ENCODE measurements around the gene EPB41L1.

EPB41L1 gene

DNA sequence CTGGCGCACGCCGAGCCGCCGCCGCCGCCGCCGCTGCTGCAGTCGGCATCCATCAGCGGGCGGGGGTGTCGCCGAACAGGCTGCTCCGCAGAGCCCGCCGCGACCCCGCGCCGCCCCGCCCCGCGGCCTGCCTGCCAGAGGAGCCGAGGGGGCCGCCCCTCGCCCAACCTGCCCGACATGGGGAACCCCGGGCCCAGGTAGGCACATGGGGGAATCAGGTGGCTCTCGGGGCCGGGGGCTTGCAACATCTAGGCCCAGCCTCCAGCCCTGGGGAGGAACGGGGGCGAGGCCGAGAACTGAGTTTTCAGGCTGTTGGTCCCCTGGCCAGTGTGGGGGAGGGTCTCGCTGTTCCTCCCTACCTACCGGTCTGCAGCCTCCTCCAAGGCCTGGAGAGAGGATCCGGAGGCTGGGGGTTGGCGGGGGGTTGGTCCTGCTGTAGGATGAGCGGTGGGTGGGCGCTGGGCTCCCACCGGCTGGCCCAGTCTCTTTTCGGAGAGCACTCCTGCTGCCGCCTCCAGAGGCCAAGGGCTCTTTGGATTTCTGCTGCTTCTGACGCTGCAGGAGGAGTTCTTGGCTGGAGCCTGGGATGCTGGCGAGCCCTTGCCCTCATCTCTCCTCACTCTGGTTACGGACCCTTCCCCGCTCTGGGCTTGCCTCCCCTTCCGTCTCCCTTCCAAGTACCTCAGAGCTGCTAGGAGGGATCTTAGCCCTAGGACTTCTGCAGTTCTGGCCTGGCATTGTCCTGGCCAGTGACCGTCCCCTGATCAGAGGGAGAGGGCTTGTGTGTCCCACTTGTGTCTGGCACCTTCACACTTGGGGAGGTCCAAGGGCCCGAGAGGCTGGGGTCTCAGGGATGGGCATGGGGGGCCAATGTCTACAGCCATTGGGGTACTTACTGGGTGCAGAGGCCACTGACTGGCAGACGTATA lies at the start of gene EPB41L1:
TSS of gene EPB41L1 (plus strand) at position 41 of the 929 bp plus-strand sequence. CDS start 19,038 bp downstream, outside the sequence.
- no peak for DNase-seq
- in situ Hi-C loops (cut with HindIII; ENCODE audit: low pct_ligation_motif_present, low pct_unique_long_range_greater_than_20kb, low sequenced_read_pairs): no loop called here

DNA sequence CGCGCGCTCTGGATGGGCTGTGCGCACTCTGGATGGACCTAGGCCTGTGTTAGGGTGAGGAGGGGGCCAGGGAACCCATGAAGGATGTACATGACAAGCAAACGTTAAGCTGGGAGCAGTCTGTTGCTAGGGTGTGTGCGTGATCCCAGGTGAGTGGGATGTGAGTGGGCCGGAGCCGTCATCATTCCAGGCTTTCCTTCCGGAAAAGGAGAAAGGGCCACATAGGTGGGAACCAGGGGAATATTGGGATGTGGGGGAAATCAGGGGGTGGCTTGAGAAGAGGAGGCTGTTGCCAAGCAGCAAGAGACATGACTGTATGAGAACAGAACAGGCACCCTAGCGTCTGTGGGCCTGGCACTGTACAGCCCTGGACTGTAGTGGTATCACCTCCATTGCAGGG lies 49.7 kb upstream of the EPB41L1 start:
- no peak for DNase-seq
- in situ Hi-C loops (cut with HindIII; ENCODE audit: low pct_ligation_motif_present, low pct_unique_long_range_greater_than_20kb, low sequenced_read_pairs): no loop called here

DNA sequence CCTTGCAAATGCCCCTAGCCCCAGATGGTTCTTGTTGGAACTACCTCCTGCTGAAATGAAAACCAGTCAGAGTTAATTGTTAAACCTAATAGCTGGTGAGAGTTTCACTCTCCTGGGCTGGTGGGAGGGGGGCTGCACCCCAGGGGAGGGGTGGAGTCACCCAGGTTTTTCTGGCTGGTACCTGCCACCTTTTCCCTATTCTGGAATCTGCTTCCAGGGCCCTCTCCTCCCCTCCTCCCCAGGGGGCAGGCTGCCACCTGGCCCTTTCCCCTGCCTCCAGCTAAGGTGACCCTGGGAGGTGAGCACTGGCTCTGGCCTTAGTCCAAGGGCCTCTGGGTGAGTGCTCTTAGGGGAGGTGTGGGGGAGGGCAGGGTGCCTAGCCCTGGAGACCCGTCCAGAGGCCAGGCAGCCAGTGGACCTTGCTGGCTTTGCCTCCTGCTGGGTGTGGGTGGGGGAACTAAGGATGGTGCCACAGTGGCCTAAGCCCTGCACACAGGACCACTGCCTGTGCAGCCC lies 48.8 kb upstream of the EPB41L1 start:
- peak; percentile 68 for DNase-seq
- in situ Hi-C loops (cut with HindIII; ENCODE audit: low pct_ligation_motif_present, low pct_unique_long_range_greater_than_20kb, low sequenced_read_pairs): no loop called here

DNA sequence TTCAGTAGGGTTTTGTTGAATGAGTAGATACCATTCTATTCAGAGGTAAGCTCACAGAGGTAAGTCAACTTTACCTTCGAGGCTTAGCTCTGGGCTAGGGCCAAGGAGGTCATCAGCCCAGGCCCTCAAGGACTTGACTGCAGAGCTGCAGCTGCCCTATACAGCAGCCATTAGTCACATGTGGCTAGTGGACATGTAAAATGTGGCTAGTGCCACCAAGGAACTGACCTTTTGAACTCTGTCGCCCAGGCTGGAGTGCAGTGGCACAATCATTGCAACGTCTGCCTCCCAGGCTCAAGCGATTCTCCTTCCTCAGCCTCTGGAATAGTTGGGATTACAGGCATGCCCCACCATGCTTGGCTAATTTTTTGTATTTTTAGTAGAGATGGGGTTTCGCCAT lies 47.9 kb upstream of the EPB41L1 start:
- in situ Hi-C loops (cut with HindIII; ENCODE audit: low pct_ligation_motif_present, low pct_unique_long_range_greater_than_20kb, low sequenced_read_pairs): no loop called here
- DNase-seq: no peak

DNA sequence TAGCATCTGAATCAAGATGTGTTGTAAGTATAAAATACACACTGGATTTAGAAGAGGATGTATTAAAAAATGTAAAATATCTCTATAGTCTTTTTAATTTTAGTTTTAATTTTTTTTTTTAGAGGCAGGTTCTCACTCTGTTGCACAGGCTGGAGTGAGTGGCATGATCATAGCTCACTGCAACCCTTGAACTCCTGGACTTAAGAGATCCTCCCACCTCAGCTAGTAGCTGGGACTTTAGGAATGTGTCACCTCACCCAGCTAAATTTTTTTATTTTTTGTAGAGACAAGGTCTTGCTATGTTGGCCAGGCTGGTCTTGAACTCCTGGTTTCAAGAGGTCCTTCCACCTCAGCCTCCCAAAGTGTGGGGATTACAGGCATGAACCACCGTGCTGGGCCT lies 46.7 kb upstream of the EPB41L1 start:
- no peak for DNase-seq
- in situ Hi-C loops (cut with HindIII; ENCODE audit: low pct_ligation_motif_present, low pct_unique_long_range_greater_than_20kb, low sequenced_read_pairs): no loop called here

DNA sequence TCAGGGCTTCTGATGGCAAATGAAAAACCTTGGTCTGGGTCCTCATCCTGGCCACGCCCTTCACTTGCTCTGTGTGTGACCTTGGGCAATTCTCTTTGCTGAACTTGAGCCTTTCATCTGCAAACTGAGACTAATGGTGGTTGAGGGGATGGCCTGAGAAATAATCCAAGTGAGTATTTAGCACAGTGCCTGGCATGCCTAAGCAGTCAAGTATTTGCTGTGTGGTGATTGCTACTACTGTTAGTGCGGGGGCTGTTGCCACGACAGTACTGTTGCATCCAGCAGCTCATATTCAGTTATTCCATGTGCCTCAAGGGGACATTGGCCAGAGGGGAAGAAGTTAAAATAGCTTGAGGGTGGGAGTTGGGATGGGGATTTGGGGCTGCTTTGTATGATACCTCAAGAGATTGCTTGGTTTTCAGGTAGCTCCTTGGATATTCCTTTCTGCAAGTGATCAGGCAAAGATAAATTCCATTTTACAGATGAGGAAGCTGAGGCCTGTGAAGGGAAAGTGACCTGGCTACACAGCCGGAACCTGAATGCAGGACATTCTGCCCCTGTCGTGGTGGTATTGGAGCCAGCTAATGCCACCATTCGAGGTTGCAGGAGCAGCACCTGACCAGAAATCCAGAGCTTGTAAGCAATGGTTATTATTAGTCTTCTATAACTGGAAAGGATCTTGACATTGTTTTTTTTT lies 45.1 kb upstream of the EPB41L1 start:
- DNase-seq: no peak
- in situ Hi-C loops (cut with HindIII; ENCODE audit: low pct_ligation_motif_present, low pct_unique_long_range_greater_than_20kb, low sequenced_read_pairs): no loop called here

DNA sequence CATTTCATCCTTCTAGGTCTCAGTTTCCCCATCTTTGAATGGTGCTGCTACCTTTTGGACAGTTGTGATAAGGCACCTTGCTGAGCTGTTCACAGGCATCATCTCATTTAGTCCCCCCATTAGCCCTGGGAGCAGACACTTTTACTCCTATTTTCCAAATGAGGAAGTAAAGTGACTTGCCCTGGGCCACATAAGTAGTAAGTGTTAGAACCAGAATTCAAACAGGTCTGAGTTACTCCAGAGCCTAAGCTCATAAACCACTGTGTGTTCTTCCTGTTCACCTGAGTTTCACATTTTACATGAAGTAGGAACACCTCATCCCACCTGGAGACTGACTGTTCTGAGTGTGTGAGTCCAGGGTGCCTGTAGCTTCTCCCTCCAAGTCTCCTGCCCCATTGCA lies 43.5 kb upstream of the EPB41L1 start:
- no peak for DNase-seq
- in situ Hi-C loops (cut with HindIII; ENCODE audit: low pct_ligation_motif_present, low pct_unique_long_range_greater_than_20kb, low sequenced_read_pairs): no loop called here

DNA sequence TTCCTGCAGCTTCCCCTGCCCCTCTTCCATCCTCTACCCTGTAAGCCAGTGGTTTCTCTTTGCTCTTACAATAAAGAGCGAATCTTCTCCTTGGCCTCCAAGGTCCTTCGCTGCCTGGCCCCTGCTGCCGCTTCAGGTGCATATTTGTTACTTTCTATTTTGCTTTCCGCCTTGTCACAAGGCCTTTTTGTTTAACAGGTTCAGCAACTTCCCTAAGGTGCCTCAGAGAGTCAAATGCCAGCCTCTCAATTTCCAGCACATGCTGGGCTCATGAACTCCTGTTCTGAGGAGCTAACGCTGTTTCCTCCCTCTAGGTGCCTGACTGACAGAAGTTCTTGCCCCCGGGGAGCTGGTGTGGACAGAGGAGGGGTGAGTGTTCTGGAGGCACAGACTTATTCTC lies 42.4 kb upstream of the EPB41L1 start:
- in situ Hi-C loops (cut with HindIII; ENCODE audit: low pct_ligation_motif_present, low pct_unique_long_range_greater_than_20kb, low sequenced_read_pairs): no loop called here

DNA sequence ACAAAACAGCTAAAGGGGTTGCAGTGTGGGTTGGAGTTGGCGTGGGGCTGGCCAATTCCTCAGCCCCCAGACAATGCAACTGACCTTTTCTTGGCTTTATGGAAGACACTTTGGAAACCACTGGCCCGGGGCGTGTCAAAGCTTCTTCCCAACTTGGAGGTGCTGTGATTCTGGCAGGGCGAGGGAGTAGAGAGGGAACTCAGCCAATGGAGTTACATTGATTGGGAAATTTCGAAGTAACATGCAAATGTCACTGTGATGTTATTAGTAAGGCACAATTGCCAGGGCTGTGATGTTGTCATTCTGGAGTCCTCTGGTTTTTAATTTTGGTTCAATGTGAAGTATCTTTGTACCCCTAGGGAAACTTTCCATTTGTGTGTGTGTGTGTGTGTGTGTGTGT lies 41.5 kb upstream of the EPB41L1 start:
- DNase-seq: no peak
- in situ Hi-C loops (cut with HindIII; ENCODE audit: low pct_ligation_motif_present, low pct_unique_long_range_greater_than_20kb, low sequenced_read_pairs): no loop called here

More for the DNA sequence above, 42.4 kb upstream of the EPB41L1 start:
- DNase-seq: no peak

DNA sequence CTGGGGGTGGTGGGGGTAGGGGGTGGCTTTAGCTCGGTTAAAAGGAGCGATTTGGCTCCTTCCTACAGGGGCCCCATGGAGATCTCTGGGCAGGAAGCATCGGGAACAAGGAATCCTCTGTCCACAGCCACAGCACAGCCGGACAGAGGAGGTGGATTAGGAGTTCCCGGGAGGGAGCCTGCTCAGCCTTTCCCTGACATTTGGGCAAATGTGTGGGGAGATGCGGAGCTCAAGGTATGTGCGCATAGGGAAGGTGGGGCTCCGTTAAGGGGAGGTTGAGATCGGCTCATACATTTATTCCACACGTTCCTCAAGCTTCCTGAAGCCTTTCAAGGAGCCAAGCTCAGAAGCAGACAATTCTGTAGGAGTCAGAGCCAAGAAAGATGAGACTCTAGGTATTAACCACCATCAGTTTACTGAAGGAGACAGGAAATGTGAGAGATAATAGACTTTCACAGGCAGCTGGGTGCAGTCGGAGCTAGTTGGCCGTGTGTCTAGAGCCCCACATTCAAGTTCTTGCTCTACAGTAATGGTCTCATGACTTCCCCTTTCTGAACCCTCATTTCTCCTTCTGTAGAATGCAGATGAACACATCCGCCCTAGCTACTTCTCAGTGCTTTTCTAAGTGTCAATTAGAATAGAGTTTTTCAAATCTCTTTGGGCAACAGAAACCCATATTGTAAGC lies 40.8 kb upstream of the EPB41L1 start:
- DNase-seq: no peak
- in situ Hi-C loops (cut with HindIII; ENCODE audit: low pct_ligation_motif_present, low pct_unique_long_range_greater_than_20kb, low sequenced_read_pairs): no loop called here

GRCh38 chr20:36114707-36115106 lies 39.8 kb upstream of the EPB41L1 start:
- in situ Hi-C loops (cut with HindIII; ENCODE audit: low pct_ligation_motif_present, low pct_unique_long_range_greater_than_20kb, low sequenced_read_pairs): no loop called here
- DNase-seq: no peak

DNA sequence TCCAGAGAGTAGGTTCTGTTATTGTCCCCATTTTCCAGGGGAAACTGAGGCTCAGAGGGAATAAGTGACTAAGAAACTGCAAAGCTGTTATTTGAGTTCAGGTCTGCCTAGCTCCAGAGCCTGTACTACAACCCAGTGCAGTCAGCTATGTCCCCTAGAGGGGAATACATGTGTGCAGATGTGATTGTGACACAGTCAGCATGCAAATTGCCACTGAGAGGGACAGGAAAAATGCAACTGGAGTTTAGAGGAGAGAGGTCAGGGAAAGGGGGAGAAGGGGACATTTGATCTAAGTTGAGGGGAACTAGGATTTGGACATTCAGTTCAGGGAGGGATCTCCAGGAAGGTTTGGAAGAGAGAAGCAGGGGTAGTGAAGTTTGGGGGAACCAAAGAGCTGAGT lies 38.6 kb upstream of the EPB41L1 start:
- in situ Hi-C loops (cut with HindIII; ENCODE audit: low pct_ligation_motif_present, low pct_unique_long_range_greater_than_20kb, low sequenced_read_pairs): no loop called here
- no peak for DNase-seq

DNA sequence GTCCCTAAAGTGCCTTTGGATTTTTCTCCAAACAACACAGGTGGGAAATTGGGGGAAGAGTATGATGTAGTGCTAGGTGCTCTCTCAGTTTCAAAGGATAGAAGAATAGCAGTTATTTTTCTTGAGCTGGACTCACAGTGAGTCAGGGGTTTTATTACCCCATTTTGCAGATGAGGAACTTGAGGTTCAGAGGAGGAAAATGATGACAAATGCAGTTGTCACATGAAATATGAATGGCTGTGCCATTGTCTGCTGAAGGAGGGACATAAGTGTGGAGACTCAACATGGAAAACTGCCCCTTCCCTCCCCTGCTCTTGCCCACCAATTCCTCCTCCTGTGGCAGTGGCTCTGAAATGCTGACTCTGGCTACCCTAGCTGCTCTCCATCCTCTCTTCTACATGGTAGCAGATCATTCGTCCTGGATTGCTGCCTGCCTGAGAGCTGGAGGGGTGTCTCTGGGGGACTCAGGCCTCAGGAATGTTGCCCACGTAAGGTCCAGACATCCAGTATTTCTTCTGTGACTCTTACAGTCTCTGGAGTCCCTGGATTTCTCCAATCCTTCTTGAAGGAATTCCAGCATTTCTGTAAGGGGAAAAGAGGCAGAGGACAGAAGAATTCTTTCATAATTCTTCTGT lies 37.6 kb upstream of the EPB41L1 start:
- DNase-seq: peak; percentile 17
- in situ Hi-C loops (cut with HindIII; ENCODE audit: low pct_ligation_motif_present, low pct_unique_long_range_greater_than_20kb, low sequenced_read_pairs): no loop called here

DNA sequence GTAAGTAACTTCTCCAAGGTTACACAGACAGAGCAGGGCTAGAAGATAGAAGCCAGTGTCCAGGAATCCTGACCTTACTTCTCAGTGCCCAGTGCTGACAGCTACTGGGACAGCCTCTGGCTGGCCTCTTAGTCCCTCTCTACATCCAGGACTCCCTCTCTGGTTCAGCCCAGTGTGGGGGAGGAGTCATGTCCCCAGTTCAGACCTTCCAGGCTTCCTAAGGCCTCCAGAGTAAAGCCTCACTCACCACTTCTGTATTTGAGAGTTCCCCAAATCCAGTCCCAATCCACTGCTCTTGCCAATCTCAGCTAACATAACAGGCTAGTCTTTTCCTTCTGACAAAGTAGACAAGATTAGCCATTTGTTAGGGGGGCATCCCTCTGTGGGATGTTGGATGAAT lies 36.9 kb upstream of the EPB41L1 start:
- DNase-seq: no peak
- in situ Hi-C loops (cut with HindIII; ENCODE audit: low pct_ligation_motif_present, low pct_unique_long_range_greater_than_20kb, low sequenced_read_pairs): no loop called here

- no peak for DNase-seq
- in situ Hi-C loops (cut with HindIII; ENCODE audit: low pct_ligation_motif_present, low pct_unique_long_range_greater_than_20kb, low sequenced_read_pairs): no loop called here
Observed at GRCh38 chr20:36118371-36118770, 36.2 kb upstream of the EPB41L1 start.

DNA sequence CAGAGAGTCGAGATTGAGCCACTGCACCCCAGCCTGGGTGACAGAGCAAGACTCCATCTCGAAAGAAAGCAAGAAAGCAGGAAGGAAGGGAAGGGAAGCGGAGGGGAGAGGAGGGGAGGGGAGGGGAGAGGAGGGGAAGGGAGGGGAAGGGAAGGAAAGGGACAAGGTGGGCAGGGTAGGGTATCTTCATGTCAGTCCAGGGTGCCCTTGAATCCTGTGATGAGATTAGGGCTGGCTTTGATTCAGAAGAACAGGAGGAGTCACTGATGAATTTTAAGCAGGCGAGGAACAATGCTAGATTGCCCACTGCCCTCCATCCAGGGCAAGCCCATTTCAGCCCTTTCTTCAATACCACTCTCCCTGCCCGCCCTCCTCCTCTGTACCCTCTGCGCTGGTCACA lies 35.0 kb upstream of the EPB41L1 start:
- in situ Hi-C loops (cut with HindIII; ENCODE audit: low pct_ligation_motif_present, low pct_unique_long_range_greater_than_20kb, low sequenced_read_pairs): no loop called here
- DNase-seq: no peak

DNA sequence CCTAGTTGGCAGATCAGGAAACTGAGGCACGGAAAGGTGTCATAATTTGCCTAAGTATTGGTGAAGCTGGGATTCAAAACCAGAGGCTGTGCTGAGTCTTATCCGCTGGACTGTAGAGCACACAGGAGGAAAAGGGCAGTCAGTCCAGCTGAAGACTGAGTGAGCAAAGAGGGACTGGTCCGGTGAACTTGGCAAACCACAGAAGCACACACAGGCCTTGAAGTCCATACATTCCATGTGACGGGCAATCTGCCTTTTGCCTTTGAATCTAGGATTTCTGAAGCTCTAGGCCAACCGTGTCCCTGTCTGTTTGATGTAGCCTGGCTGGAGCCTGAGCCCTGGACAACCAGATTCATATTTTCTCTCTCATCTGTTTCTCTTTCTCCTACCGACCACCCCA lies 34.3 kb upstream of the EPB41L1 start:
- in situ Hi-C loops (cut with HindIII; ENCODE audit: low pct_ligation_motif_present, low pct_unique_long_range_greater_than_20kb, low sequenced_read_pairs): no loop called here
- DNase-seq: no peak

GRCh38 chr20:36120991-36121390 lies 33.5 kb upstream of the EPB41L1 start:
- no peak for DNase-seq
- in situ Hi-C loops (cut with HindIII; ENCODE audit: low pct_ligation_motif_present, low pct_unique_long_range_greater_than_20kb, low sequenced_read_pairs): no loop called here

All from ACHN (cell line).